GM18909 (cell line): ENCODE data around the gene SLC9A8.

Experiments used
- ATAC-seq: cut with Tn5 transposase; IDR thresholded peaks from one replicate; pipeline ENCODE4 v1.9.1; 2021; ENCODE audit warnings: mild to moderate bottlenecking; ENCODE audit not compliant: unreplicated experiment, poor library complexity

SLC9A8 gene

DNA sequence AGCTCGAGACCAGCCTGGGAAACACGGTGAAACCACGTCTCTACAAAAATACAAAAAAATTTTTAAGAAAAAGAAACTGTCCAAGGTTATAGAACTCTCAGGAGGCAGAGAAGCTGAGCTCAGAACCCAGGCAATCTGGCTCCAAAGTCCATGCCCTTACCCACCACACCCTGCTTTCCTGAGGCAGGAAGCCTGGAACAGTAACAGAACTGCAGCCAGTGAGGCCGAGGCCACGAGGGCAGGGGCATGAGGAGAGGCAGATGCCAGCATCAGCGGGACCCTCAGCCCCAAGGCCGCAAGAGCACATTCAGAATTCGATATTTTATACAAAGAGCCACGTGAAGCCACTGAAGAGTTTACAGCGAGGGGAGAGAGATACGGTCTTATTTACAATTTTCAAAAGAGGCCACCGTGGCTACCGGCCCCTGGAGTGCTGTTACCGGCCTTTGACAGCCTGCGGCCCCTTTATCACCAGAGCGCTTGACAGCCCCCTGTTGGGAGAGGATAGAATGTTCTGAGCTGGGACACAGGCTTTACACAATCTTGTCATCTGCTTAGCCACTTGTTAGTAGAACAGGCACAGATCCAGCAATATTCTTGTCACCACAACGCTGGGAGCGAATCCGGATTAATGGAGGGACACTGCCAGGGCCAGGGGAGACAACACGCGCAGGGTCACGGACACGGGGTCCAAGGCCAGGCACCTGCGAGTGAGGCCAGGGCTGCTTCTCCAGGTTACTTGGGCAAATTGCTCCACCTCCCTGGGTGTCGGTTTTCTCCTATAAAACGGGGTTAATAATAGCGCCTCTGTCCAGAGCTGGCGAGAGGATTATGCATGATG lies 97.1 kb downstream of the SLC9A8 start:
- no peak for ATAC-seq

DNA sequence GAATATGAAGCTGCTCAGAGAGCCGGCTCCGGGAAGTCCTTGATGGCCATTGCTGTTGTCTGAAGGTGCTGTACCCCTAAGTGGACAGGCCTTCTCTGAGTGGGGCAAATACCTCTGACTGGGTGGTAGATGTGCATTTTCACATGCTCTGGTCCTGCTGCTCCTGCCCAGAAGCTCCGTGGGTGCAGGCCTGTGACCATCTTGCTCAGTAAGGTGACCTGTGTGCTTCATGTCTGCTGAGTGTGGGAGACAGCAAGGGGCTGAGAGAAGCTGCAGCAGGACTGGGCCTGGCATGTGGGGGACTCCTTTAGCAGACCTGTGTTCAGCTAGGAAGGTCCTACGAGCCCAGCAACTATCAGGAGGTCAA lies 97.7 kb downstream of the SLC9A8 start:
- ATAC-seq, result no peak

DNA sequence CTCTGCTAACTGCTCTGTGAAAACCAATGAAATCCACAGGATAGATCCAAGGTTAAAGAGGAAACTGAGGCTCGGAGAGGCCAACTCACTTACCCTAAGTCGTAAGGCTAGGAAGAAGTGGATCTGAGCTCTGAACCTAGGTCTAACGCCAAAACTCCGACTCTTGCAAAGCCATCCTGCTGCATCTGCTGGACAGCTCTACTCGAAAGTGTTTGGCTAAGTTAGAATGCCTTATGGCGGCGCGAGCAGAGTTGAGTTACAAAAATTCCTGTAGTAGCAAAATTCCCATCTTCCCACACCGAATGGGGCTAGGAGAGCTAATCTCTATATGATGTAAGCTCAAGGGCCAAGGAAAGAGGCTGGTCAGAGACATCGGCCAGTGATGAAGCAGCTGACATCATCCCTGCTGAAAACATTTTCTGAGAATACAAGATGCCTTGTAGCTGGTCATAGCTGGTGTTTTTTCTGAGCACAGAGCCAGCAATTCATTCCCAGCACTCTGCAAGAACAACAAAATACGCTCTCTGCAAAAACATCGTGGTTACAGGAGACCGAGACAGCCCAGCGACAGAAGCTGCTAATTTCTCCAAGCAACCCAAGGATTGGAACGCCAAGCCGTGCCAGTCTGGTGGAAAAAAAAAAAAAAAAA lies 100.9 kb downstream of the SLC9A8 start:
- ATAC-seq, result no peak

DNA sequence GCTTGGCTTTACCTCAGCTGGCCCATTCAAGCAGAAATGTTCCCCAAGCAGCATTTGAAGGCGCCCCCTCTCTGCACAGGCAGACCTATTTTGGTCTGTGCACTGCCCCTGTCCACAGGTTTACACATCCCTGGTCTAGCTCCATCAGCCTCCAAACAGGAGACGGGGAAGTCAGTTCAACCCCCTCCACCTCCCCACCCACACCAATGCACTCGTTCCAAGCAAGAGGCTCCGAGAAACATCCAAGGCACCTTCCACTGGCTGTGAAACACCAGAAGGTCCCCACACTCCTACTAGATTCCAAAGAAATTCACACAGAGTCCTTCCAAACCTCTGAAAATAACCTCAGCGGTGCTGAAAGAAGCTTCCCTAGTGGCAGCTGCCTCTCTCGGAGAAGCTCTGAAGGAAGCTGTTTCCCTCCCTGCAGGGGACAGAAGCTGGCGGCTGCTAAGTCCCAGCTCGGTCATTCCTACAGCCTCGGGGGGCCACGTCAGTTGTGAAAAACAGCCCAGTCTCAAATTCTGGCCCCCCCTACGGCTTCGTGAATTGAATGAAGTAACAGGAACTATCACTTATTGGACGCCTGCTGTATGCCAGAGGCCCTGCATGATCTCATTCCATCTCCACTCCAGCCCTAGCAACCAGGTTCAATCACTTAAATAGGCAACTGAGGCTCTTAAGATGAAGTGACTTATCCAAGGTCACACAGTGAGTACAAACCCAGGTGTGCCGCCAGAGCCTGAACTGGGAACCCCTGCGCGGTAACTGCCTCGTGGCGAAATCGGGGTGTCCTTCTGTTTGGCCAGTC lies 101.9 kb downstream of the SLC9A8 start:
- no peak for ATAC-seq

DNA sequence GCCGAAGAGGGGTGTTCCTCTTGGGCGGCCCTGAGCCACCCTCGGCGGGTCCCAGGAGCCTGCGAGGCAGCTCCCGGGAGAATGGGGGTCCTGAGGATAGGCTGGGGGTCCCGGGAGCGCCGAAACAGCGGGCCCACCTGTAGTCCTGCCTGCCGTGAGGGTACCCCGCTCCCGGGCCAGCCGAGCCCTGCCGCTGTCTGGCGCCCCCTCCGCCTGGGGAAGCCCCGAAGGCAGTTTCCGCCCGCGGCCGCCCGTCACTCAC lies 102.4 kb downstream of the SLC9A8 start:
- peak; percentile 7 for ATAC-seq

DNA sequence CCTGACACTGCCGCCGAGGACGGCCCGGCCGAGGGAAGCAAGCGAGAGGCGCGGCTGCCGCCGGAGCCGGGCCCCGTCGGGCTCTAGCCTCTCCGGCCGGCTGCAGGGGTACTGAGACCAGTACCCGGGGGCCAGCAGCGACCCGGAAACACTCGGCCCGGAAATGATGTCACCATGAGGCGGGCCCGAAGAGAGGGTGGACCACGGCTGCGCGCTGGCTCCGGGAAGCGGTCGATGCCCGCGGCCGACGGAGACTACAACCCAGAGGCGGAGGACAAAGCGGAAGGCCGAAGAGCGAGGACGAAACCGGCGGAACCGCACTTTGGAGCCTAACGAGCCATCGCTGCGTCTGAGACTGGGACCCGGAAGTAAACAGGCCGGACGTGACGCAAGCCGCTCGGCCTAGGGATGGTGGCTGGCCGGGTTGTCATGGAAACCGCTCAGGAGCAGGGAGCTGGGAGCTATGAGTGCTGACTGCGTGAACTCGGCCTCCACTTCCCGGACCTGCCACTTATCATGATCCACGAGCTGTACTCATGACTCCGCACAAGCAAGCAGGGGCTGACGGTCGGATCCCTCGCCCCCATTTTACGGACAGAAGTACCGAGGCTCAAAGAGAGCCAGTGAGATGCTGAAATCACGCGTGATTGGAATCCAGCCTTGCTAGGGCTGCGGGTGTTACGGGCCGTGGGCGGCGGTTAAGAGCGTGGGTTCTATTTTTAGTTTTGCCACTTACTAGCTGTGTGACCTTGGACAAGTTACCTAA lies 102.9 kb downstream of the SLC9A8 start, which contains the start of gene SPATA2:
SPATA2 (minus strand) TSS at position 150 of the 766 bp plus-strand sequence. CDS start 7,039 bp downstream, outside the sequence.
- ATAC-seq, result peak; percentile 86

DNA sequence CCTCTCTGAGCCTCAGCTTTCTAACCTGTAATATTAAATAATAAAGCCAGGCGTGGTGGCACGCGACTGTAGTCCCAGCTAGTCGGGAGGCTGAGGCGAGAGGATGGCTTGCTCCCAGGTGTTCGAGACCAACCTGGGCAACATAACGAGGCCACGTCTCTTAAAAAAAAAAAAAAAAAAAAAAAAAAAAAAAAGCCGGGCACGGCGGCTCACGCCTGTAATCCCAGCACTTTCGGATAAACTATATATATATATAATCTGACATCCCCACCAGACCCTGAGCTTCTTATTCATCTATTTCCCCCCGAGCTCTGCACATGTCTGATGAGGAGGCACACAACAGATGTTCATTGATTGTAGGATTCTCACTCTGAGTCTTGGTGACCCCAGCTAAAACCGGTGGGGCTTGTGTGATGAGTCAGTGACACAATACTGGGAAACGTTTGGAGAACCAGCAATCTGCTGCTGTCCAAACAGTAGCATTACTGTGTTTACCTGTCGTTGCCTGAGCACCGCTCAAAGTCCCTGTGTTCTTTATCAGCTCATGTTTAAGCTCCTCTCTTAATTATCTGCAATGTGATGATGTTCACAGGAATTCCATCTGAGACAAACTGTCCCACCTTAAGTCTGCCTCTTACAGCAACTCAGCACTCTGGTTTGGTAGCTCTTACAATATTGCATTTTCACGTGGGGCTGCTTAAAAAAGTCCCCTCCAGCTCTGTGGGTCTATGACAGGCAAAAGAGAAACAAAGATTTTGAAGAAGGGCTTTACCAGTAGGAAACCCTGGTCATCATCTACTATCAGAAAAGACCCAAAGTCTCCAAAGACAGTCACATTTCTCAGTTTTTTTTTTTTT lies 103.7 kb downstream of the SLC9A8 start:
- no peak for ATAC-seq

DNA sequence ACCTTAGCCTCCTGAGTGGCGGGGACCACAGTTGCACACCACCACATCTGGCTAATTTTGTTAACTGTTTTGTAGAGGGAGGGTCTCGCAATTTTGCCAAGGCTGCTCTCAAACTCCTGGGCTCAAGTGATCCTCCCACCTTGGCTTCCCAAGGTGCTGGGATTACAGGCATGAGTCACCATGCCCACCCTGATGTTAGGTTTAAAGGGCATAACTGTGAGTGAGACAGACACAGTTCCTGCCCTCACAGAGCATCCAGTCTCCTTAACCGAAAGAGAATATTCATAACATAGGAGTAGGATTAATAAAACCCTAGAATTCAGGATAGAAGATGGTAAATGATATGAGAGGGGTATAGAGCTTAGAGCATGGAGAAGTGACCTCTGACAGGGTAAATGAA lies 105.8 kb downstream of the SLC9A8 start:
- no peak for ATAC-seq

DNA sequence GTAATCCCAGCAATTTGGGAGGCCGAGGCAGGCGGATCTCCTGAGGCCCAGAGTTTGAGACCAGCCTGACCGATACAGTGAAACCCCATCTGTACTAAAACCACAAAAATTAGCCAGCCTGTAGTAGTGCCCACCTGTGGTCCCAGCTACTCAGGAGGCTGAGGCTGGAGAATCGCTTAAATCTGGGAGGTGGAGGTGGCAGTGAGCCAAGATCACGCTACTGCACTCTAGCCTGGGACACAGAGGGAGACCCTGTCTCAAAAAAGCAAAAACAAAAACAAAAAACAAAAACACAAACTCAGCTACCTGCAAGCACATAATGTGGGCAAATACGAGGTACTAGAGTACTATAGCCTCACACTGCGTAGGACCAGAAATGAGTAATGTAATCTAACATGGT lies 106.4 kb downstream of the SLC9A8 start:
- ATAC-seq, result no peak

DNA sequence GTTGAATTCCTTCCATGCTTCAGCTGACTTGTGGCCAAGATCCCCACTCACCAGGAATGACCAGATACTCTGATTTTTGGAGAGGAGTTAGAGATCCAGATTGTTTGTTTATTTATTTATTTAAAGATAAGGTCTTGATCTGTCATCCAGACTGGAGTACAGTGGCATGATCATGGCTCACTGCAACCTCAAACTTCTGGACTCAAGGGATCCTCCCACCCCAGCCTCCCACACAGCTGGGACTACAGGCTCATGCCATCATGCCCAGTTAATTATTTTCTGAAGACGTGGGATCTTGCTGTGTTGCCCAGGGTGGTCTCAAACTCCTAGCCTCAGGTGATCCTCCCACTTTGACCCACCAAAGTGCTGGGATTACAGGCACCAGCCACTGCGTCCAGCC lies 106.8 kb downstream of the SLC9A8 start:
- no peak for ATAC-seq

DNA sequence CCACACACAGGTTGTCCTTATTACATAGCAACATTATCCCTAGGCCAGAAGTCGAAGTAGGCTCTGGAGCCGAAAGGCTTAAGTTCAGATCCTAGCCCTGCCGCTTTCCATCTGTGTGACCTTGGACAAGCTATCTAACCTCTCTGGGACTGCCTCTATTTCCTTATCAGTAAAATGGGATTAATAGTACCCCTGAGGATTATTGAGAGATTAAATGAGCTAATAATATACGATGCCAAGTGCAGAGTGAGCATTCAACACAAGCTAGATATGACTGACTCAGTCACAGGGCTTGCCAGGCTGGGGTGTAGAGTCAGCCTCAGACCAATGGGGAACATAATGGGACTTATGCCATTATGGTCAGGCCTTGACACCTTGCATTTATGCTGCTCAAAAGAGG lies 111.6 kb downstream of the SLC9A8 start:
- ATAC-seq, result no peak

DNA sequence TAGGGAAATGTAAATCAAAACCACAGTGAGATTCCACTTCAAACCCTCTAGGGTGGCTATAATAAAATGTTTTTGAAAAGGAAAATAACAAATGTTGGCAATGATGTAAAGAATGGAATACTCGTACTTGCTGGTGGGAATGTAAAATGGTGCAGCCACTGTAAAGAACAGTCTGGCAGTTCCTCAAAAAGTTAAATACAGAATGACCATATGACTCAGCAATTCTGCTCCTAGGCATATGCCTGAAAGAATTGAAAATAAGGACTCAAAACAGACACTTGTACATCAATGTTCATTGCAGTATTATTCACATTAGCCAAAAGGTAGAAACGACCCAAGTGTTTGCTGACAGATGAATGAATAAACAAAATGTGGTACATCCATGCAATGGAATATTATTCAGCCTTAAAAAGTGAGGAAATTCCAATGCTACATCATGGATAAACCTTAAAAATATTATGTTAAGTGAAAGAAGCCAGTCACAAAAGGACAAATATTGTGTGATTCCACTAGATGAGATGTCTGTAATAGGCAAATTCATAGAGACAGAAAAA lies 113.3 kb downstream of the SLC9A8 start:
- ATAC-seq, result no peak

DNA sequence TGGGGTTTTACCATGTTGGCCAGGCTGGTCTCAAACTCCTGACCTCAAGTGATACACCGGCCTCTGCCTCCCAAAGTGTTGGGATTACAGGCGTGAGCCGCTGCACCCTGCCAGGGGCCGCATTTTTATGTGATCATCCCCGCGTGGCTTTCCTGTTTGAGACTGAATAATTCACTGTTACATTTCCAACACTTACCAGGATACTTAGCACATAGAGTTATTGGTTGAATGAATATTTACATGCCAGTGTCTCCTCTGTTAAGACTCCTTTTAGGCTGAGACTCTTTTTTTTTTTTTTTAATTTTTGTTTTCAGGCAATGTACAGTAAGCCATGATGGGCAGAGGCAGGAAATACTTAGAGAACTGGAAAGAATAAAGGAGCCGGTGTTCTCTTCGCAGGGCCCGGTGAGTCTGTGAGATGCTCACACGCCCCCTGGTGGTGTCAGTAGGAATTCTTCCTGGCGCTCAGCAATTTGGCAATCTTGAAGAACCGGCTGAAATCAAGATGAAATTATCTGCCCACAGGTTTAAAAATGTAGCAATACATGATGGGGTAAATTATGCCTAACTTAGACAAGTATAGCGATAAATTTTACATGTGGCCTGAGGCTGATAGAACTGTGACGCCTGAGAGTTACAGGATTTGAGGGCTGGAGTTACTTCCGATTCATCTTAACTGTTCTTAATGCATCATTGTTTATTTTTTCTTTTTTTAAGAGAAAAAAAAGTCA lies 115.9 kb downstream of the SLC9A8 start:
- ATAC-seq, result no peak

DNA sequence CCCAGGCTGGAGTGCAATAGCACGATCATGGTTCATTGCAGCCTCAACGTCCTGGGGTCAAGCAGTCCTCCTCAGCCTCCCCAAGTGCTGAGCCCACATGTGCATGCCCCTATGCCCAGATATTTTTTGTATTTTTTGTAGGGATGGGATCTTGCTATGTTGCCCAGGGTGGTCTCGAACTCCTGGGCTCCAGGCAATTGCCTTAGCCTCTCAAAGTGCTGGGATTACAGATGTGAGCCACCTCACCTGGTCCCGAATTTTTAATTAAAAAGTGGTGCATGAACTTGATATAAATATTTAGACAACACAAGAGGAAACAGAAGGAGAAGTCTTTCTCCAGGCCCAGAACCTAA lies 116.5 kb downstream of the SLC9A8 start:
- ATAC-seq, result no peak

DNA sequence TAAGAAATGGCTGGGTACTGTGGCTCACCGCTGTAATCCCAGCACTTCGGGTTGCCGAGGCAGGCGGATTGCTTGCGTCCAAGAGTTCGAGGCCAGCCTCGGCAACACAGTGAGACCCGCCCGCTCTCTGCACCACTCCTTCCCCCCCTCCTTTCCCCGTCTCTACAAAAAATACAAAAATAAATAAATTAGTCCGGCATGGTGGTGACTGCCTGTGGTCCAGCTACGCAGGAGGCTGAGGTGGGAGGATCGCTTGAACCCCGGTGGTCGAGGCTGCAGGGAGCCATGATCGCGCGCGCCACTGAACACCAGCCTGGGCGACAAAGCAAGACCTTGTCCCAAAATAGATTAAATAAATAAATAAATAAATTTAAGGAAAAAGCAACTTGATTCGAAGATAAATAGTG lies 123.1 kb downstream of the SLC9A8 start:
- ATAC-seq, result peak; percentile 5

DNA sequence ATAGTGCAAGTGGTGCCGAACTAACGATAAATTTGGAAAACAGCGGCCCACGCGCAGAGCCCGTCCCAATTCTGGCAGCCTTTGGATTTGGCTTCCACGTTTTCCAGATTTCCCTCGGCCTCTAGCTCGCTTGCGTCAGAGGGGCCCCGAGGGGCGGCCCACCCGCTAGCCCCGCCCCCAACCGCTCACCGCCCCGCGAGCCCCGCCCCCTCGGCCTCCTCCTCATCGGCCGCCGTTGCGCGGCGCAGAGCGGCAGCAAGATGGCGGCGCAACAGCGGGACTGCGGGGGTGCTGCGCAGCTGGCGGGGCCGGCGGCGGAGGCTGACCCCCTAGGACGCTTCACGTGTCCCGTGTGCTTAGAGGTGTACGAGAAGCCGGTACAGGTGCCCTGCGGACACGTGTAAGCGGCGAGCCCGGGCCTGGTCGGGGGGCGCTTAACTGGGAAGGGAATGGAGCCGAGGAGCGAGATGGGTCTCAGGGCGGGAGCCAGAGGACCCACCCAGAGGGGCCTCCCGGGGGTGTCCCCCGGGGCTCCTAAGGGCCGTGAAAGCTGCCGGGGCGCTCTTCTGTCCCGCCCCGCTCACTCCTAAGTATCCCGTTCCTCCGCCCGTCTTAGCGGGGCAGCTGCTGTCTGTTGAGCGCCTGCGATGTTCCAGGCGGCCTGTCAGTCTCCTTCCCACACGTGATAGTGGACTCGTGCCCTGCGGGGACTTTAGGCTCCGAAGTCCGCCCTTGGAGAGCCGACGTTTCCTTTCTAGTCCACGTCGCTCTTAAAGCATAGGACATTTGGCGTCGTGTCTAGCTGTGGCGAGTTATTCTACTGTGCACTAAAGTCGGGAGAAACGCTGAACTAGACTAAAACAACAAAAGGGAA lies 123.8 kb downstream of the SLC9A8 start, which contains the start of gene RNF114:
RNF114 (plus strand) TSS at position 245 of the 874 bp plus-strand sequence; CDS start at position 261, 16 bp downstream.
- ATAC-seq, result peak; percentile 61

DNA sequence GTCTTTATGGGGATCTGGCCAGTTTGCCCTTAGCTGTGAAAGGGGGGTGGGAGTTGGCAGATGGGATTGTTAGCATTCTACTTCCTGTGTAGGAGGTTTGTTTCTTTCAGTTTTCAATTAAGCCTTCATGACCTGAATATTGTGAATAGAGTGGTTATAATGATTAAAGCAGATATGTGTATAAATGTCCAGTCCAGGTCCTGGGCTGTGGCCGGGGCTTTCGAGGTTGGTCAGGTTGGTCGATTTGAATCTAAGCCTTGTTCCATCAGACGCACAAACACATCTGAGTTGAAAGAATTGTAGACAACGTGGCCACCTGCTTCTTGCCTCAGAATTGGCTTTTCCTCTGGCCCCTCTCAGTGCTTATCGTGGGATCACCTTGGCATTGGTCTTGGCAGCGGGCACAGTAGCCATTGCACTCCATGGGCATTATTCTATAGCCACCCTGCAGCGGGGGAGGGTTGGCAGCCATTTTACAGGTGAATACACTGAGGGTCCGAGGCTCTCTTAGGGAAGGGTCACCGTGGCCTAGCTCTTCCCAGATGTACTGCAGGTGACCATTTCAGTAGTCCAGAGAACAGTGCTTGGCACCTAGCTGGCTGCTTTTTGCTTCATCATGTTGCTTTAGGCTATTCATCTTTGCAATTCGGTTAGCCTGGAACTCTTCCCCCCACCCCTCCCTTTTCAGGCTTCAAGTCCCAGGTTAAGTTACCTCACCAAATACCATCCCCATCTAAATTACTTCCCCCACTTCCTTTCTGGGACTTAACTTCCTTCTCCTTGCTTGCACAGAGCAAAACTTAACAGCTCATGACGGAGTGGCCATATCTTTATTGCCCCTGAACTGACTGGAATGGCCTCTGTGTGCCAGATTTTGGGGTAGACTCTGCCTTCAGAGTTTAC lies 124.7 kb downstream of the SLC9A8 start:
- peak; percentile 11 for ATAC-seq
